ENCODE measurements around the gene SNPH. TPM values are rescaled to one million over a fixed set of nuclear protein-coding genes. Genes with fewer than 3 reads are reported as not detected.
A peak's percentile ranks its signal among the peaks of the same experiment; 100 is the strongest.

Gene SNPH
- total and polyA plus RNA-seq, 4 donors, result 1.2 to 3.3 (median 2.1) TPM

GRCh38 chr20:1287306-1287705, 21.2 kb downstream of the SNPH start:
- H3K27me3 ChIP-seq (ENCODE audit: control insufficient read depth in 3 of 3, insufficient read depth in 3 of 3, low read length in 2 of 3), result peaks cover 0 to 2% (median 0%) of the 10 kb centered on the region in 3 donors
- H3K4me3 ChIP-seq, result no peak overlapping the region
- no peak for TF ChIP-seq CTCF (IDR thresholded peaks at IDR 0.05; ENCODE audit: control extremely low read depth, extremely low read depth)
- H3K4me1 ChIP-seq (ENCODE audit: control insufficient read depth in 5 of 5, insufficient read depth in 5 of 5, low read length in 5 of 5), result peaks cover 0 to 23% (median 10%) of the 10 kb centered on the region in 5 donors
- no peaks in the 10 kb centered on the region for H3K9me3 ChIP-seq (ENCODE audit: control insufficient read depth in 4 of 4, insufficient read depth in 3 of 4, low read length in 3 of 4)
- H3K9ac ChIP-seq (ENCODE audit: insufficient read depth in 1 of 2, low read length in 2 of 2), result no peak overlapping the region
- 95 to 97% methylated on average over 1 of the region's 1 CpG for WGBS, 2 donors
- DNase-seq (no peak), ATAC-seq (ENCODE audit: insufficient read depth, low FRiP score) (no peak)
- no peak overlapping the region for H3K27ac ChIP-seq (ENCODE audit: low read depth in 1 of 2, low read length in 1 of 2)
- no peaks in the 10 kb centered on the region for H3K36me3 ChIP-seq (ENCODE audit: control insufficient read depth in 4 of 4, insufficient read depth in 4 of 4, low read length in 4 of 4)

GRCh38 chr20:1287787-1288569, 21.9 kb downstream of the SNPH start:
- Histone ChIP-seq H3K27me3 (ENCODE audit: control insufficient read depth in 3 of 3, insufficient read depth in 3 of 3, low read length in 2 of 3) (peaks cover 0 to 2% (median 0%) of the 10 kb centered on the region in 3 donors), H3K27ac (ENCODE audit: low read depth in 1 of 2, low read length in 1 of 2) (no peak overlapping the region), H3K9me3 (ENCODE audit: control insufficient read depth in 4 of 4, insufficient read depth in 3 of 4, low read length in 3 of 4) (no peaks in the 10 kb centered on the region), H3K9ac (ENCODE audit: insufficient read depth in 1 of 2, low read length in 2 of 2) (no peak overlapping the region), H3K4me3 (no peak overlapping the region), H3K4me1 (ENCODE audit: control insufficient read depth in 5 of 5, insufficient read depth in 5 of 5, low read length in 5 of 5) (peaks cover 0 to 20% (median 10%) of the 10 kb centered on the region in 5 donors), H3K36me3 (ENCODE audit: control insufficient read depth in 4 of 4, insufficient read depth in 4 of 4, low read length in 4 of 4) (no peaks in the 10 kb centered on the region)
- DNase-seq (no peak), ATAC-seq (ENCODE audit: insufficient read depth, low FRiP score) (no peak)
- no peak for TF ChIP-seq CTCF (IDR thresholded peaks at IDR 0.05; ENCODE audit: control extremely low read depth, extremely low read depth)
- 93 to 96% methylated on average over 11 of the region's 11 CpGs for WGBS, 2 donors

GRCh38 chr20:1291191-1291741, 25.2 kb downstream of the SNPH start:
- TF ChIP-seq CTCF (IDR thresholded peaks at IDR 0.05; ENCODE audit: control extremely low read depth, extremely low read depth), result no peak
- Histone ChIP-seq H3K27me3 (ENCODE audit: control insufficient read depth in 3 of 3, insufficient read depth in 3 of 3, low read length in 2 of 3) (peaks cover 0 to 2% (median 0%) of the 10 kb centered on the region in 3 donors), H3K4me3 (no peak overlapping the region), H3K36me3 (ENCODE audit: control insufficient read depth in 4 of 4, insufficient read depth in 4 of 4, low read length in 4 of 4) (no peaks in the 10 kb centered on the region), H3K9me3 (ENCODE audit: control insufficient read depth in 4 of 4, insufficient read depth in 3 of 4, low read length in 3 of 4) (no peaks in the 10 kb centered on the region), H3K27ac (ENCODE audit: low read depth in 1 of 2, low read length in 1 of 2) (no peak overlapping the region), H3K4me1 (ENCODE audit: control insufficient read depth in 5 of 5, insufficient read depth in 5 of 5, low read length in 5 of 5) (peaks cover 0 to 7% (median 5%) of the 10 kb centered on the region in 5 donors), H3K9ac (ENCODE audit: insufficient read depth in 1 of 2, low read length in 2 of 2) (no peak overlapping the region)
- 53 to 64% methylated on average over 5 of the region's 5 CpGs for WGBS, 2 donors
- no peak for ATAC-seq (ENCODE audit: insufficient read depth, low FRiP score)
- DNase-seq, result peak; percentile 42 to 69 (median 45)
